Right lobe of liver (tissue), 4 donors: ENCODE measurements around the gene RBSN.

Experiments used
- CTCF ChIP-seq, 4 donors: fragments of 200-600 bp in 3 of 4; fragments of 450-650 bp in 1 of 4; IDR thresholded peaks; one replicate each; pipeline versions ENCODE4 v1.5.1 to v1.8.0; 2016 to 2022; ENCODE audit warnings: antibody characterized with exemption in 4 of 4, mild to moderate bottlenecking in 2 of 4
- POLR2A ChIP-seq: fragments of 450-650 bp; IDR thresholded peaks from one replicate; pipeline ENCODE4 v1.6.1; 2017; ENCODE audit warnings: antibody characterized with exemption, mild to moderate bottlenecking
- donor health status: DM: no; HTN: no; CAD: no.
- donor health status: DM: no; HTN: no; CAD: no.
- donor health status: DM: no; HTN: yes; CAD: no.

GRCh38 chr3:15113471-15113870, 14.5 kb upstream of the RBSN start:
- no peak for TF ChIP-seq POLR2A
- TF ChIP-seq CTCF (IDR thresholded peaks at IDR 0.05), result no peak
